Measurements from ENCODE around the gene AMZ2. TPM values are rescaled to one million over a fixed set of nuclear protein-coding genes. Genes with fewer than 3 reads are reported as not detected.
A peak's percentile ranks its signal among the peaks of the same experiment; 100 is the strongest.

Gene AMZ2
- total RNA-seq, 2 experiments from 2014 or later = 63.0 to 64.9 TPM

DNA sequence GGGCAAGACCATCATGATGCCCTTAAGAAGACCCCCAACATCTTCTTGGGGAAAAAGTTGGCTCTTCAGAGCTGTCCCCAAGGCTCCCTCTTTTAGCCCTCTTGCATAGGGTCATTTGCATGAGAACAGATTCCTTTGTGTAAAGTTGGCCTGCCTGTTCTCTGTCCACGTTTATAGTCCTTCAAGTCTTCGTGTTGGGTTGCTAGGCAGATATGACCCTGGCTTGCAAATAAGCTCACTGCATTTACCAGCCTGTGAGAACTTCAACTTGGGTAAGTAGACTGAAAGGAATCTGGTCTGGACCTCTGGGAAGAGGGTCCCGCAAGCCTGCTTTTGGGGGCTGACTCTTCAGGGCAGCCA is 46.3 kb downstream of the AMZ2 start:
- Mint-ChIP-seq H3K4me1 (ENCODE audit: low read depth) (peaks cover 78% of the 10 kb centered on the region), H3K36me3 (ENCODE audit: low read depth) (peaks cover 13% of the 10 kb centered on the region), H3K4me3 (peak overlapping the region; percentile 18), H3K27me3 (no peaks in the 10 kb centered on the region), H3K27ac (peak overlapping the region; percentile 78), H3K9me3 (no peaks in the 10 kb centered on the region)
- no peak for DNase-seq
- Histone ChIP-seq H3K4me1 (ENCODE audit: insufficient read depth, low read length) (peaks cover 80% of the 10 kb centered on the region), H3K4me3 (ENCODE audit: low read length) (no peak overlapping the region), H3K27ac (ENCODE audit: low read depth in 1 of 2, low read length in 2 of 2) (no peak overlapping the region), H3K36me3 (ENCODE audit: insufficient read depth, low read length) (no peaks in the 10 kb centered on the region), H3K9me3 (ENCODE audit: control insufficient read depth in 1 of 2, insufficient read depth in 1 of 2, low read length in 2 of 2) (no peaks in the 10 kb centered on the region), H3K27me3 (ENCODE audit: control insufficient read depth in 1 of 2, insufficient read depth in 2 of 2, low read length in 2 of 2) (no peaks in the 10 kb centered on the region)
- POLR2A ChIA-PET = interaction anchor here (1.0 to 6.3 kb wide), 5 partner anchors 20 to 163 kb away, joined by 3 to 94 read pairs (median 4); partner anchors contain the start of gene WIPI1
- CTCF ChIA-PET = no interaction called here
- TF ChIP-seq, protein P1, sequence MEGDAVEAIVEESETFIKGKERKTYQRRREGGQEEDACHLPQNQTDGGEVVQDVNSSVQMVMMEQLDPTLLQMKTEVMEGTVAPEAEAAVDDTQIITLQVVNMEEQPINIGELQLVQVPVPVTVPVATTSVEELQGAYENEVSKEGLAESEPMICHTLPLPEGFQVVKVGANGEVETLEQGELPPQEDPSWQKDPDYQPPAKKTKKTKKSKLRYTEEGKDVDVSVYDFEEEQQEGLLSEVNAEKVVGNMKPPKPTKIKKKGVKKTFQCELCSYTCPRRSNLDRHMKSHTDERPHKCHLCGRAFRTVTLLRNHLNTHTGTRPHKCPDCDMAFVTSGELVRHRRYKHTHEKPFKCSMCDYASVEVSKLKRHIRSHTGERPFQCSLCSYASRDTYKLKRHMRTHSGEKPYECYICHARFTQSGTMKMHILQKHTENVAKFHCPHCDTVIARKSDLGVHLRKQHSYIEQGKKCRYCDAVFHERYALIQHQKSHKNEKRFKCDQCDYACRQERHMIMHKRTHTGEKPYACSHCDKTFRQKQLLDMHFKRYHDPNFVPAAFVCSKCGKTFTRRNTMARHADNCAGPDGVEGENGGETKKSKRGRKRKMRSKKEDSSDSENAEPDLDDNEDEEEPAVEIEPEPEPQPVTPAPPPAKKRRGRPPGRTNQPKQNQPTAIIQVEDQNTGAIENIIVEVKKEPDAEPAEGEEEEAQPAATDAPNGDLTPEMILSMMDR (IDR thresholded peaks at IDR 0.05) = no peak
- intact Hi-C loops (cut with DNase I, micrococcal nuclease) = loop anchor here in 1 of 2 experiments (5.0 kb wide), 1 partner anchor 47 kb away; the partner anchor contains the start of gene AMZ2
- no peak for ATAC-seq (ENCODE audit: poor library complexity)

DNA sequence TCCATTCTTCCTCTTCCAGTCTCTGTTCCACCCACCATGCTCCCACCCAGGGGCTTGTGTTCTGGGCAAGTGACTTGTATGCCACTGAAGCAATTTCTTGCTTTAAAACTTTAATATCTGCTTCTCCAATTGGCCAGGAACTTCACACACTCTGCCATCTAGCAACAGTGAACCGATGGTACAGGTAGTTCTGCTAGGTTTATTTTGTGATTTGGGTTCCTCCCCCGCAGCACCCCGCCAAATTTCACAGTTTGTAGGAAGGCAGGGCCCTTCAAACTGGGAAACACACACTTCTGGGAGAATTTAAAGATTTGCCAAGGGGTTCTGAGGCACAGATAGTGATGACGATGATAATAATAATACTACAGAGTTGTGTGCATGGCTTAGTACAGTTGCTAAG is 46.8 kb downstream of the AMZ2 start:
- H3K9me3 Mint-ChIP-seq = no peaks in the 10 kb centered on the region
- no peaks in the 10 kb centered on the region for H3K27me3 ChIP-seq (ENCODE audit: control insufficient read depth in 1 of 2, insufficient read depth in 2 of 2, low read length in 2 of 2)
- ATAC-seq (ENCODE audit: poor library complexity) (no peak), DNase-seq (no peak)
- CTCF ChIA-PET = no interaction called here
- H3K4me3 Mint-ChIP-seq = peak overlapping the region; percentile 70
- peaks cover 13% of the 10 kb centered on the region for H3K36me3 Mint-ChIP-seq (ENCODE audit: low read depth)
- H3K27ac Mint-ChIP-seq = peak overlapping the region; percentile 78
- no peaks in the 10 kb centered on the region for H3K27me3 Mint-ChIP-seq
- no peaks in the 10 kb centered on the region for H3K9me3 ChIP-seq (ENCODE audit: control insufficient read depth in 1 of 2, insufficient read depth in 1 of 2, low read length in 2 of 2)
- TF ChIP-seq, protein P1 (IDR thresholded peaks at IDR 0.05) = no peak
- no peak overlapping the region for H3K4me3 ChIP-seq (ENCODE audit: low read length)
- intact Hi-C loops (cut with DNase I, micrococcal nuclease) = loop anchor here (5.0 kb wide), 3 partner anchors 47 to 112 kb away; partner anchors contain the start of gene AMZ2 (in 1 of the 2)
- H3K4me1 Mint-ChIP-seq (ENCODE audit: low read depth) = peaks cover 78% of the 10 kb centered on the region
- no peaks in the 10 kb centered on the region for H3K36me3 ChIP-seq (ENCODE audit: insufficient read depth, low read length)
- POLR2A ChIA-PET = interaction anchor here (1.0 to 6.3 kb wide), 3 partner anchors 52 to 102 kb away, joined by 3 to 94 read pairs (median 4); no protein-coding TSS in a partner anchor
- H3K4me1 ChIP-seq (ENCODE audit: insufficient read depth, low read length) = peaks cover 75% of the 10 kb centered on the region
- no peak overlapping the region for H3K27ac ChIP-seq (ENCODE audit: low read depth in 1 of 2, low read length in 2 of 2)

DNA sequence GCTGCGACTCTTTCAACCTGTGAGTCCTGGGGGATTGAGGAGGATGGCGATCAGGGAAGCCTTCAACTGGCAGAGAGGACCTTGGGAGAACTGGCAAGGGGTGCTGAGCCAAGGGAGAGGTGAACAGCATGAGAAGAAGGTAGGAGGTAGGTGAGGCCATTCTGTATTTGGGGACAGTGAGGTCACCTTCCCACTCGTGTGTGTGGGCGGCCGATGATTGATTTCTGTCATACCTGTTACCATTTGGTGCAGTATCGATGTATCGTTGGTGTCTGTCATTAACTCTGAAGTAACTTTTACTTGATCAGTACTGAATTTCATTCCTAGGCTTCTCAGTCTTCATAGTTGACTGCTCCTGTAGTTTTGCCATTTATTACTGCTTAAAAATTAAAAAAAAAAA is 47.2 kb downstream of the AMZ2 start:
- H3K27me3 Mint-ChIP-seq = no peaks in the 10 kb centered on the region
- peak overlapping the region; percentile 78 for H3K27ac Mint-ChIP-seq
- ChIA-PET CTCF (no interaction called here), POLR2A (no interaction called here)
- peaks cover 78% of the 10 kb centered on the region for H3K4me1 Mint-ChIP-seq (ENCODE audit: low read depth)
- no peaks in the 10 kb centered on the region for H3K9me3 Mint-ChIP-seq
- Histone ChIP-seq H3K27ac (ENCODE audit: low read depth in 1 of 2, low read length in 2 of 2) (no peak overlapping the region), H3K9me3 (ENCODE audit: control insufficient read depth in 1 of 2, insufficient read depth in 1 of 2, low read length in 2 of 2) (no peaks in the 10 kb centered on the region), H3K4me1 (ENCODE audit: insufficient read depth, low read length) (peaks cover 71% of the 10 kb centered on the region), H3K4me3 (ENCODE audit: low read length) (no peak overlapping the region), H3K27me3 (ENCODE audit: control insufficient read depth in 1 of 2, insufficient read depth in 2 of 2, low read length in 2 of 2) (no peaks in the 10 kb centered on the region), H3K36me3 (ENCODE audit: insufficient read depth, low read length) (no peaks in the 10 kb centered on the region)
- TF ChIP-seq, protein P1 (IDR thresholded peaks at IDR 0.05) = no peak
- DNase-seq = no peak
- ATAC-seq (ENCODE audit: poor library complexity) = no peak
- H3K36me3 Mint-ChIP-seq (ENCODE audit: low read depth) = peaks cover 13% of the 10 kb centered on the region
- intact Hi-C loops (cut with DNase I, micrococcal nuclease) = loop anchor here (5.0 kb wide), 2 partner anchors 52 to 113 kb away; no protein-coding TSS in a partner anchor
- H3K4me3 Mint-ChIP-seq = peak overlapping the region; percentile 70
